OCI-LY1 (cell line): ENCODE results near the gene BRCA2.

Experiments
- CTCF ChIP-seq: fragments of 200-600 bp; sonication (generic), shearing (Covaris generic); IDR thresholded peaks from 2 replicates; pipeline ENCODE4 v1.5.1; 2017; ENCODE audit warnings: mild to moderate bottlenecking, antibody characterized with exemption, low read length, moderate library complexity, mixed read lengths
- EZH2 ChIP-seq: fragments of 200-600 bp; sonication (generic), shearing (Covaris generic); IDR thresholded peaks from 2 replicates; pipeline ENCODE4 v1.8.0; 2017; ENCODE audit warnings: borderline replicate concordance, mixed run types, mild to moderate bottlenecking, antibody characterized with exemption, low read length, moderate library complexity, mixed read lengths

DNA sequence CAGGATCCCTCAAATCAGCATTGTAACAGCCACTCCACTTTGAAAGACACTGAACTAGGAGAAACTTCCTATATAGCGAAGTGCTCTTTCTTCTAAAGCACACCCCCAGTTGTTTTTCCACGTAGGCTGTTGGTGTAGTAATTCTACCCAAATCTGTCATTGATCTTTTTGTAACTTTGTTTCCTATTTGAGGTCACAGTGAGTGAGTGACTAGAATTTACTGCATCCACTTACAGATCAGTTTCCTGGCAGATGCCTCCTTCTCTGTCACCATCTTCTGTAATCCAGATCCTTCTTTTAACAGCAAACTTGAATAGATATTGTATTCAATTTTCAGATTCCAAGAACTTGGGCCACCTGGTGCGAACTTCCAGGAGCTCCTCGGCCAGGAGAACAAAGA lies 15.4 kb upstream of the BRCA2 start:
- TF ChIP-seq CTCF (no peak), EZH2 (no peak)
